Neural cell (in vitro differentiated cells): ENCODE data around the gene NFIA. TPM values are rescaled to one million over a fixed set of nuclear protein-coding genes. Genes with fewer than 3 reads are reported as not detected.

ENCODE experiments used
- H2AFZ ChIP-seq: fragments of 200-600, 300-800 bp; sonication (generic), shearing (Covaris generic); 2 replicates; pipeline ENCODE4 v1.6.0; 2014; ENCODE audit warnings: low read depth, mild to moderate bottlenecking, antibody characterized with exemption, low read length, moderate library complexity
- H3F3A ChIP-seq: fragments of 200-600 bp; shearing (Covaris generic); 2 replicates; pipeline ENCODE4 v1.6.1; 2016; ENCODE audit warnings: mild to moderate bottlenecking, moderate library complexity, mixed read lengths, antibody characterized with exemption, low read length; ENCODE audit not compliant: insufficient read depth, poor library complexity, severe bottlenecking
- H3K27ac ChIP-seq: fragments of 200-600, 300-800 bp; sonication (generic), shearing (Covaris generic); 2 replicates; pipeline ENCODE4 v1.5.1; 2014; ENCODE audit warnings: mild to moderate bottlenecking, low read length, moderate library complexity
- H3K27me3 ChIP-seq: fragments of 300-800, 200-600 bp; sonication (generic), shearing (Covaris generic); 2 replicates; pipeline ENCODE4 v1.6.0; 2014; ENCODE audit warnings: mild to moderate bottlenecking, low read depth, low read length, moderate library complexity; ENCODE audit not compliant: insufficient read depth
- H3K36me3 ChIP-seq: fragments of 300-800, 200-600 bp; sonication (generic), shearing (Covaris generic); 2 replicates; pipeline ENCODE4 v1.5.1; 2014; ENCODE audit warnings: mild to moderate bottlenecking, antibody characterized with exemption, low read length, moderate library complexity; ENCODE audit not compliant: insufficient read depth
- H3K4me2 ChIP-seq: fragments of 300-800, 200-600 bp; sonication (generic), shearing (Covaris generic); 2 replicates; pipeline ENCODE4 v1.6.0; 2014; ENCODE audit warnings: mild to moderate bottlenecking, low read length
- H3K4me3 ChIP-seq: fragments of 300-800, 200-600 bp; sonication (generic), shearing (Covaris generic); 2 replicates; pipeline ENCODE4 v1.5.1; 2014; ENCODE audit warnings: mild to moderate bottlenecking, low read length, moderate library complexity
- H3K79me2 ChIP-seq: fragments of 200-600 bp; shearing (Covaris generic); replicated peaks from 2 replicates; pipeline ENCODE4 v1.6.0; 2014; ENCODE audit warnings: mild to moderate bottlenecking, low read length, moderate library complexity; ENCODE audit not compliant: insufficient read depth
- H3K9ac ChIP-seq: fragments of 300-800, 200-600 bp; sonication (generic), shearing (Covaris generic); 2 replicates; pipeline ENCODE4 v1.6.1; 2016; ENCODE audit warnings: mild to moderate bottlenecking, low read length, mixed read lengths
- H3K9me2 ChIP-seq: fragments of 200-600 bp; shearing (Covaris generic); 2 replicates; pipeline ENCODE4 v1.6.1; 2016; ENCODE audit warnings: mild to moderate bottlenecking, low read length, mixed read lengths; ENCODE audit not compliant: insufficient read depth
- H3K9me3 ChIP-seq: fragments of 200-600, 300-800 bp; sonication (generic), shearing (Covaris generic); 2 replicates; pipeline ENCODE4 v1.6.1; 2016; ENCODE audit warnings: mild to moderate bottlenecking, mixed run types, low read length, moderate library complexity, mixed read lengths
- H4K20me1 ChIP-seq: fragments of 200-600 bp; shearing (Covaris generic); 2 replicates; pipeline ENCODE4 v1.6.1; 2016; ENCODE audit warnings: mild to moderate bottlenecking, mixed run types; ENCODE audit not compliant: insufficient read depth
- EP300 ChIP-seq: fragments of 450-650 bp; conservative IDR thresholded peaks from 2 replicates; pipeline ENCODE4 v1.6.1; 2014; ENCODE audit warnings: antibody characterized with exemption, mild to moderate bottlenecking, moderate library complexity; ENCODE audit not compliant: poor library complexity, severe bottlenecking
- EZH2 ChIP-seq: fragments of 200-600, 300-800 bp; shearing (Covaris generic), sonication (generic); IDR thresholded peaks from 2 replicates; pipeline ENCODE4 v1.6.1; 2014; ENCODE audit warnings: antibody characterized with exemption, low read length, borderline replicate concordance, mild to moderate bottlenecking; ENCODE audit not compliant: insufficient read depth, poor library complexity, severe bottlenecking
- MXI1 ChIP-seq: fragments of 450-650 bp; conservative IDR thresholded peaks from 2 replicates; pipeline ENCODE4 v1.6.1; 2014; ENCODE audit warnings: antibody characterized with exemption, mild to moderate bottlenecking; ENCODE audit not compliant: poor library complexity, severe bottlenecking
- POLR2AphosphoS5 ChIP-seq: IDR thresholded peaks from 2 replicates; pipeline ENCODE4 v1.6.1; 2012
- RAD21 ChIP-seq: fragments of 450-650 bp; conservative IDR thresholded peaks from 2 replicates; pipeline ENCODE4 v1.6.1; 2014; ENCODE audit warnings: antibody characterized with exemption, mild to moderate bottlenecking, moderate library complexity
- REST ChIP-seq: IDR thresholded peaks from 2 replicates; pipeline ENCODE4 v1.6.1; 2012; ENCODE audit warnings: borderline replicate concordance
- SMC3 ChIP-seq: fragments of 450-650 bp; conservative IDR thresholded peaks from 2 replicates; pipeline ENCODE4 v1.6.1; 2014; ENCODE audit warnings: antibody characterized with exemption, mild to moderate bottlenecking, moderate library complexity; ENCODE audit not compliant: poor library complexity
- TAF1 ChIP-seq: IDR thresholded peaks from 2 replicates; pipeline ENCODE4 v1.6.1; 2012; ENCODE audit warnings: low read depth
- polyA plus RNA-seq: library from polyadenylated mRNA; depleted of rRNA; stranded (reverse); fragments of >200 nt; gene quantifications from 2 replicates; pipeline ENCODE4 v1.2.3, GENCODE V29; 2014
- TF ChIP-seq, protein P1 (sequence below): fragments of 450-650 bp; IDR thresholded peaks from 2 replicates; pipeline ENCODE4 v1.5.1; 2014; ENCODE audit warnings: antibody characterized with exemption, mild to moderate bottlenecking, moderate library complexity; ENCODE audit not compliant: poor library complexity, severe bottlenecking

Gene NFIA
- polyA plus RNA-seq, 1 donor from 2014 or later: 0.47 TPM

- TF ChIP-seq MXI1: no peak
- TF ChIP-seq POLR2AphosphoS5: no peak
- TF ChIP-seq REST: no peak
- TF ChIP-seq TAF1: no peak
- TF ChIP-seq SMC3: no peak
- TF ChIP-seq RAD21: no peak
- TF ChIP-seq EP300: no peak
- TF ChIP-seq, protein P1, sequence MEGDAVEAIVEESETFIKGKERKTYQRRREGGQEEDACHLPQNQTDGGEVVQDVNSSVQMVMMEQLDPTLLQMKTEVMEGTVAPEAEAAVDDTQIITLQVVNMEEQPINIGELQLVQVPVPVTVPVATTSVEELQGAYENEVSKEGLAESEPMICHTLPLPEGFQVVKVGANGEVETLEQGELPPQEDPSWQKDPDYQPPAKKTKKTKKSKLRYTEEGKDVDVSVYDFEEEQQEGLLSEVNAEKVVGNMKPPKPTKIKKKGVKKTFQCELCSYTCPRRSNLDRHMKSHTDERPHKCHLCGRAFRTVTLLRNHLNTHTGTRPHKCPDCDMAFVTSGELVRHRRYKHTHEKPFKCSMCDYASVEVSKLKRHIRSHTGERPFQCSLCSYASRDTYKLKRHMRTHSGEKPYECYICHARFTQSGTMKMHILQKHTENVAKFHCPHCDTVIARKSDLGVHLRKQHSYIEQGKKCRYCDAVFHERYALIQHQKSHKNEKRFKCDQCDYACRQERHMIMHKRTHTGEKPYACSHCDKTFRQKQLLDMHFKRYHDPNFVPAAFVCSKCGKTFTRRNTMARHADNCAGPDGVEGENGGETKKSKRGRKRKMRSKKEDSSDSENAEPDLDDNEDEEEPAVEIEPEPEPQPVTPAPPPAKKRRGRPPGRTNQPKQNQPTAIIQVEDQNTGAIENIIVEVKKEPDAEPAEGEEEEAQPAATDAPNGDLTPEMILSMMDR: no peak
- TF ChIP-seq EZH2: no peak
- Histone ChIP-seq H3K79me2 (no peaks in the 10 kb centered on the region), H3K36me3 (no peaks in the 10 kb centered on the region), H3K9me3 (no peaks in the 10 kb centered on the region), H3K27me3 (no peaks in the 10 kb centered on the region), H3K27ac (no peak overlapping the region), H3K9me2 (no peaks in the 10 kb centered on the region), H3F3A (no peaks in the 10 kb centered on the region), H4K20me1 (no peaks in the 10 kb centered on the region), H3K4me3 (no peak overlapping the region), H3K9ac (no peak overlapping the region), H3K4me2 (no peak overlapping the region), H2AFZ (no peak overlapping the region)
Observed at GRCh38 chr1:61097722-61098121, 15.4 kb downstream of the NFIA start.

- Histone ChIP-seq H3K27ac (no peak overlapping the region), H3K9me3 (no peaks in the 10 kb centered on the region), H3K9me2 (no peaks in the 10 kb centered on the region), H3F3A (no peaks in the 10 kb centered on the region), H3K79me2 (no peaks in the 10 kb centered on the region), H3K36me3 (no peaks in the 10 kb centered on the region), H4K20me1 (no peaks in the 10 kb centered on the region), H3K27me3 (no peaks in the 10 kb centered on the region), H2AFZ (no peak overlapping the region), H3K9ac (no peak overlapping the region), H3K4me3 (no peak overlapping the region), H3K4me2 (no peak overlapping the region)
- no peak for TF ChIP-seq POLR2AphosphoS5
- no peak for TF ChIP-seq REST
- TF ChIP-seq MXI1: no peak
- TF ChIP-seq, protein P1: no peak
- no peak for TF ChIP-seq RAD21
- no peak for TF ChIP-seq SMC3
- no peak for TF ChIP-seq EP300
Observed at GRCh38 chr1:61098333-61098732, 16.0 kb downstream of the NFIA start.
